ENCODE results near the gene BAIAP2L1.
A peak's percentile ranks its signal among the peaks of the same experiment; 100 is the strongest.

BAIAP2L1 gene

DNA sequence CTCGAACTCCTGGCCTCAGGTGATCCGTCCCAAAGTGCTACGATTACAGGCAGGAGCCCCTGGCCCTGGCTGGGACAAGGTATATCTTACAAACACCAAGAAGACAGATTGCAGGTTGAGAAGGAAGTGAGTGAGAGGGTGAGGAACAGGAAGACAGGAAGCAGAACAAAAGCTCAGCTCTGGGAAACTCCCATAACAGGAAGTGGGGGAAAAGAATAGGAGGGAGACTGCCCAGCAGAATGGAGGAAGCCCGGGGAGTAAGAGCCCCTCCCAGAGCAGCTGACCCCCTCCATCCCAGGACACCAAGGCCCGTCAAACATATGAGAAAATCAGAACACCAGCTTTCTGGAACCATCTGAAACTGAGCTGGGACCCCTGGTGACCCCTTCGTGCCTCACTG, 151.8 kb downstream of the BAIAP2L1 start:
- Histone ChIP-seq H3K4me1 (ENCODE audit: control insufficient read depth in 2 of 2, insufficient read depth in 2 of 2, low read length in 2 of 2) (peaks cover 21 to 24% of the 10 kb centered on the region in 2 donors), H3K27ac (ENCODE audit: low read depth in 2 of 2, low read length in 2 of 2) (peak overlapping the region; percentile 5 to 6)

DNA sequence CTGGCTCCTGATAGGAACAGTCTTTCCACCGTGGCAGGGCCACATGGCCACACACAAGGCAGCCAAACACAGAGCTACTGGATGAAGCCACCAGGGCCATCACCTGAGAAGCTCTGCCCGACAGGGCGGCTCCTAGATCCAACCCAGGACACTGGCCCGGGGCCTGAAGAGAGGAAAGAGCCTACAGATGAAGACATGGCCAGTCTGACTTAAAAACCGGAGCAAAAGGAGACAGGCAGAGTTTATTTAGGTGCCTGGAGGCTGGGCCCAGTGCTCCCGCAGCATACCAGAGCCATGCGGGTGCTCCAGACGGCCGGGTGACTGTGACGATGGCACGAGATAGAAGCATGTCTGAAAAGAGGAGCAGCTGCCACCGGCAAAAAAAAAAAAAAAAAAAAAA, 152.7 kb downstream of the BAIAP2L1 start:
- peaks cover 19 to 20% of the 10 kb centered on the region in 2 donors for H3K4me1 ChIP-seq (ENCODE audit: control insufficient read depth in 2 of 2, insufficient read depth in 2 of 2, low read length in 2 of 2)
- H3K27ac ChIP-seq (ENCODE audit: low read depth in 2 of 2, low read length in 2 of 2), result no peak overlapping the region
- H3K4me3 ChIP-seq (ENCODE audit: low read length in 2 of 2), result no peak overlapping the region
- no peak overlapping the region for H3K9ac ChIP-seq (ENCODE audit: low read depth in 1 of 2, low read length in 2 of 2)
- no peaks in the 10 kb centered on the region for H3K9me3 ChIP-seq (ENCODE audit: control insufficient read depth in 2 of 2, low read length in 2 of 2)
- H3K27me3 ChIP-seq (ENCODE audit: control insufficient read depth in 2 of 2, insufficient read depth in 2 of 2, low read length in 2 of 2), result no peaks in the 10 kb centered on the region
- H3K36me3 ChIP-seq (ENCODE audit: control insufficient read depth in 2 of 2, insufficient read depth in 2 of 2, low read length in 2 of 2), result peaks cover 3 to 7% of the 10 kb centered on the region in 2 donors

More for the DNA sequence above, 151.8 kb downstream of the BAIAP2L1 start:
- H3K27me3 ChIP-seq (ENCODE audit: control insufficient read depth in 2 of 2, insufficient read depth in 2 of 2, low read length in 2 of 2), result no peaks in the 10 kb centered on the region
- peaks cover 0 to 6% of the 10 kb centered on the region in 2 donors for H3K36me3 ChIP-seq (ENCODE audit: control insufficient read depth in 2 of 2, insufficient read depth in 2 of 2, low read length in 2 of 2)
- H3K9ac ChIP-seq (ENCODE audit: low read depth in 1 of 2, low read length in 2 of 2), result no peak overlapping the region
- no peaks in the 10 kb centered on the region for H3K9me3 ChIP-seq (ENCODE audit: control insufficient read depth in 2 of 2, low read length in 2 of 2)
- no peak overlapping the region for H3K4me3 ChIP-seq (ENCODE audit: low read length in 2 of 2)

DNA sequence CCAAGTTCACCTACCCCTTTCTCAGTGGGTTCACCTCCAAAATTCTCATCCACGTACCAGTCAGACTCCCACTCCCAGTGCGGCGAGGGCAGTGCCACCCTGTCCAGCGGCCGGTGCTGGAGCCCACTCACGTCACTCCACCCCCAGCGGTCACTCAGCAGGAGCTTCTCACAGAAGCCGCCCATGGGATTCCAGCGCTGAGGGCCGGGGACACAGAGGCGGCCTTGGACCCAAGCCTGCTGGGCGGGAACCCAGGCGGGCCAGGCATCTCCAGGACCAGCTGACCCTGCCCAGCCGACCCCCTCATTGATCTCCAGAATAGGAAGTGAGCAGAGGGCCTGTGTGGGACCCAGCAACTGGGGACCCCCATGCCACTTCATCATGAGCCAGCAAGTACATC, 156.0 kb downstream of the BAIAP2L1 start:
- H3K4me1 ChIP-seq (ENCODE audit: control insufficient read depth in 2 of 2, insufficient read depth in 2 of 2, low read length in 2 of 2), result peaks cover 0 to 4% of the 10 kb centered on the region in 2 donors
- no peak overlapping the region for H3K9ac ChIP-seq (ENCODE audit: low read depth in 1 of 2, low read length in 2 of 2)
- H3K27ac ChIP-seq (ENCODE audit: low read depth in 2 of 2, low read length in 2 of 2), result no peak overlapping the region
- no peaks in the 10 kb centered on the region for H3K9me3 ChIP-seq (ENCODE audit: control insufficient read depth in 2 of 2, low read length in 2 of 2)
- peaks cover 6 to 16% of the 10 kb centered on the region in 2 donors for H3K36me3 ChIP-seq (ENCODE audit: control insufficient read depth in 2 of 2, insufficient read depth in 2 of 2, low read length in 2 of 2)
- no peak overlapping the region for H3K4me3 ChIP-seq (ENCODE audit: low read length in 2 of 2)
- no peaks in the 10 kb centered on the region for H3K27me3 ChIP-seq (ENCODE audit: control insufficient read depth in 2 of 2, insufficient read depth in 2 of 2, low read length in 2 of 2)

DNA sequence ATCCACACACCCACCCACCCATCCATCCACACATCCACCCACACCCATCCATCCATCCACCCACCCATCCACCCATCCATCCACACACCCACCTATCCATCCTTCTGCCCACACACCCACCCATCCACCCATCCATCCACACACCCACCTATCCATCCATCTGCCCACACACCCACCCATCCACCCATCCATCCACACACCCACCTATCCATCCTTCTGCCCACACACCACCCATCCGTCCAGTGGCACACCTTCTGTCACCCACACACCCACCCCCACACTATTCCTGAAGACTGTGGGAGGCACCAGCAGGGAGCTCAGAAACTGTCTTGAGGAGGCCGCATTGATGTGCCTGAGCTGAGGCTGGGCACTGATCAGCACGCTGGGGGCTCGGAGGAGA, 158.0 kb downstream of the BAIAP2L1 start:
- H3K9me3 ChIP-seq (ENCODE audit: control insufficient read depth in 2 of 2, low read length in 2 of 2), result no peaks in the 10 kb centered on the region
- H3K27me3 ChIP-seq (ENCODE audit: control insufficient read depth in 2 of 2, insufficient read depth in 2 of 2, low read length in 2 of 2), result no peaks in the 10 kb centered on the region
- H3K27ac ChIP-seq (ENCODE audit: low read depth in 2 of 2, low read length in 2 of 2), result no peak overlapping the region
- H3K4me3 ChIP-seq (ENCODE audit: low read length in 2 of 2), result no peak overlapping the region
- no peaks in the 10 kb centered on the region for H3K4me1 ChIP-seq (ENCODE audit: control insufficient read depth in 2 of 2, insufficient read depth in 2 of 2, low read length in 2 of 2)
- H3K9ac ChIP-seq (ENCODE audit: low read depth in 1 of 2, low read length in 2 of 2), result no peak overlapping the region
- peaks cover 8 to 26% of the 10 kb centered on the region in 2 donors for H3K36me3 ChIP-seq (ENCODE audit: control insufficient read depth in 2 of 2, insufficient read depth in 2 of 2, low read length in 2 of 2)

DNA sequence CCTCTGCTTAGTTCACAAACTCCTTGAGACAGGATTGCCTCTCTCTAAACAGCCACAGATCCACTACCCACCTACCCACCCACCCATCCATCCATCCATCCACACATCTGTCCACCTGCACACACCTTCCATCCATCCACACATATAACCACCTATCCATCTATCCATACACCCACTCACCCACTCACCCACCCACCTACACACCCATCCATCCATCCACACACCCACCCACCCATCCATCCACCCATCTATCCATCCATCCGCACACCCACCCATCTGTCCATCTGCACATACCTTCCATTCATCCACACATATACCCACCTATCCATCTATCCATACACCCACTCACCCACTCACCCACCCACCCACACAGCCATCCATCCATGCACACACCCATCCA, 158.5 kb downstream of the BAIAP2L1 start:
- Histone ChIP-seq H3K27me3 (ENCODE audit: control insufficient read depth in 2 of 2, insufficient read depth in 2 of 2, low read length in 2 of 2) (no peaks in the 10 kb centered on the region), H3K9ac (ENCODE audit: low read depth in 1 of 2, low read length in 2 of 2) (no peak overlapping the region), H3K9me3 (ENCODE audit: control insufficient read depth in 2 of 2, low read length in 2 of 2) (no peaks in the 10 kb centered on the region), H3K4me1 (ENCODE audit: control insufficient read depth in 2 of 2, insufficient read depth in 2 of 2, low read length in 2 of 2) (no peaks in the 10 kb centered on the region), H3K4me3 (ENCODE audit: low read length in 2 of 2) (no peak overlapping the region), H3K36me3 (ENCODE audit: control insufficient read depth in 2 of 2, insufficient read depth in 2 of 2, low read length in 2 of 2) (peaks cover 8 to 30% of the 10 kb centered on the region in 2 donors), H3K27ac (ENCODE audit: low read depth in 2 of 2, low read length in 2 of 2) (no peak overlapping the region)

DNA sequence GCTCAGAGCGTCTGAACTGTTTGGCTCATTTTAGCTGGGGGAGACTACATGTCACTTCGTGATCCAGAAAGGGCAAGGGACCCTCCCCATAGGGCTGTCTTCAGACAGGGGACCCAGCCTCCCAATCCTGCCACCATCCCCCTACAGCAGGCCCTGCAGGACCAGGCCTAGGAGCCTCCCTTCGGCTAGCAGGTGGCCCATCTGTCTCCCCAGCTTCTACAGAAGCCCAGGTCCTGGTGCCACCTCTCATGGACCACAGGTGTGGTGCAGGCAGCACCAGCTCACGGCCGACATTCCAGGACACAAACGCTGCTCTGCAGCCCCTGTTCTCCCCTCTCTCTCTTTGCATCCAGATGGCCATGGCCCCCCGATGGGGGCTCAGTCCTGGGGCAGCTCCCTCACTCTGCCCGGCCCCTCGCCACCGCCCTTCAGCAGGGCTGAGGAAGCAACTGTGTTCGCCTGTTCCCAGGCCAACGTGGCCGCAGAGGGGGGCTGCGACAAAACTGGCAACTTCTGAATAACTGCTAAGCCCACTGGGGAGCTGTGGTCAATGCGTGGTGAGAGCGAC, 159.1 kb downstream of the BAIAP2L1 start:
- no peaks in the 10 kb centered on the region for H3K4me1 ChIP-seq (ENCODE audit: control insufficient read depth in 2 of 2, insufficient read depth in 2 of 2, low read length in 2 of 2)
- no peaks in the 10 kb centered on the region for H3K9me3 ChIP-seq (ENCODE audit: control insufficient read depth in 2 of 2, low read length in 2 of 2)
- no peak overlapping the region for H3K27ac ChIP-seq (ENCODE audit: low read depth in 2 of 2, low read length in 2 of 2)
- no peak overlapping the region for H3K4me3 ChIP-seq (ENCODE audit: low read length in 2 of 2)
- H3K9ac ChIP-seq (ENCODE audit: low read depth in 1 of 2, low read length in 2 of 2), result no peak overlapping the region
- H3K27me3 ChIP-seq (ENCODE audit: control insufficient read depth in 2 of 2, insufficient read depth in 2 of 2, low read length in 2 of 2), result no peaks in the 10 kb centered on the region
- peaks cover 8 to 30% of the 10 kb centered on the region in 2 donors for H3K36me3 ChIP-seq (ENCODE audit: control insufficient read depth in 2 of 2, insufficient read depth in 2 of 2, low read length in 2 of 2)

All from mucosa of rectum (tissue), 2 donors.